Measurements from ENCODE around the gene SH3D19.
"Not testable (repeated sequence)": the region's sequence is repeated elsewhere in the genome, so short reads cannot be mapped to it uniquely, and the experiment has no call there.

The SH3D19 gene

GRCh38 chr4:151158979-151159378, 166.4 kb downstream of the SH3D19 start:
- in situ Hi-C loops (cut with MboI; ENCODE audit: low sequenced_read_pairs) = no loop called here

GRCh38 chr4:151157543-151157942, 167.9 kb downstream of the SH3D19 start:
- in situ Hi-C loops (cut with MboI; ENCODE audit: low sequenced_read_pairs) = no loop called here

- in situ Hi-C loops (cut with MboI; ENCODE audit: low sequenced_read_pairs) = no loop called here
Measured at GRCh38 chr4:151153585-151153984, 171.8 kb downstream of the SH3D19 start.

- in situ Hi-C loops (cut with MboI; ENCODE audit: low sequenced_read_pairs) = no loop called here
Measured at GRCh38 chr4:151152028-151152427, 173.4 kb downstream of the SH3D19 start.

- in situ Hi-C loops (cut with MboI; ENCODE audit: low sequenced_read_pairs) = no loop called here
Measured at GRCh38 chr4:151150821-151151580, 174.4 kb downstream of the SH3D19 start.

GRCh38 chr4:151148261-151148660, 177.1 kb downstream of the SH3D19 start:
- in situ Hi-C loops (cut with MboI; ENCODE audit: low sequenced_read_pairs) = no loop called here

GRCh38 chr4:151147000-151147399, 178.4 kb downstream of the SH3D19 start:
- in situ Hi-C loops (cut with MboI; ENCODE audit: low sequenced_read_pairs) = no loop called here

- in situ Hi-C loops (cut with MboI; ENCODE audit: low sequenced_read_pairs) = no loop called here
Measured at GRCh38 chr4:151144329-151145072, 180.9 kb downstream of the SH3D19 start.

- in situ Hi-C loops (cut with MboI; ENCODE audit: low sequenced_read_pairs) = no loop called here
Measured at GRCh38 chr4:151143811-151144210, 181.6 kb downstream of the SH3D19 start.

GRCh38 chr4:151143162-151143561, 182.2 kb downstream of the SH3D19 start:
- in situ Hi-C loops (cut with MboI; ENCODE audit: low sequenced_read_pairs) = no loop called here

- in situ Hi-C loops (cut with MboI; ENCODE audit: low sequenced_read_pairs) = no loop called here
Measured at GRCh38 chr4:151142758-151143157, 182.6 kb downstream of the SH3D19 start.

- in situ Hi-C loops (cut with MboI; ENCODE audit: low sequenced_read_pairs) = no loop called here
Measured at GRCh38 chr4:151139814-151140213, 185.6 kb downstream of the SH3D19 start.

- in situ Hi-C loops (cut with MboI; ENCODE audit: low sequenced_read_pairs) = not testable (repeated sequence)
Measured at GRCh38 chr4:151136048-151136447, 189.4 kb downstream of the SH3D19 start.

- in situ Hi-C loops (cut with MboI; ENCODE audit: low sequenced_read_pairs) = no loop called here
Measured at GRCh38 chr4:151133311-151133710, 192.1 kb downstream of the SH3D19 start.

- in situ Hi-C loops (cut with MboI; ENCODE audit: low sequenced_read_pairs) = no loop called here
Measured at GRCh38 chr4:151129796-151130195, 195.6 kb downstream of the SH3D19 start.

GRCh38 chr4:151117371-151117962, 207.9 kb downstream of the SH3D19 start:
- in situ Hi-C loops (cut with MboI; ENCODE audit: low sequenced_read_pairs) = no loop called here

- in situ Hi-C loops (cut with MboI; ENCODE audit: low sequenced_read_pairs) = no loop called here
Measured at GRCh38 chr4:151114986-151115385, 210.4 kb downstream of the SH3D19 start.

GRCh38 chr4:151114338-151114737, 211.1 kb downstream of the SH3D19 start:
- in situ Hi-C loops (cut with MboI; ENCODE audit: low sequenced_read_pairs) = no loop called here

- in situ Hi-C loops (cut with MboI; ENCODE audit: low sequenced_read_pairs) = no loop called here
Measured at GRCh38 chr4:151110236-151110635, 215.2 kb downstream of the SH3D19 start.

GRCh38 chr4:151107063-151107462, 218.3 kb downstream of the SH3D19 start:
- in situ Hi-C loops (cut with MboI; ENCODE audit: low sequenced_read_pairs) = no loop called here

GRCh38 chr4:151105454-151106032, 219.9 kb downstream of the SH3D19 start:
- in situ Hi-C loops (cut with MboI; ENCODE audit: low sequenced_read_pairs) = no loop called here

GRCh38 chr4:151104621-151105020, 220.8 kb downstream of the SH3D19 start:
- in situ Hi-C loops (cut with MboI; ENCODE audit: low sequenced_read_pairs) = no loop called here
